Activated T-cell treated with anti-CD3 and anti-CD28 coated beads, Interleukin-2, amount 50 U/mL, for 72 hours (primary cell): ENCODE results near the gene CHM. TPM values are rescaled to one million over a fixed set of nuclear protein-coding genes. Genes with fewer than 3 reads are reported as not detected.
A peak's percentile ranks its signal among the peaks of the same experiment; 100 is the strongest.
"Not testable (repeated sequence)": the region's sequence is repeated elsewhere in the genome, so short reads cannot be mapped to it uniquely, and the experiment has no call there.

ENCODE experiments used
- ATAC-seq, 2 donors: fragments of 150-1000 bp; cut with Tn5 transposase; replicated peaks in 1 of 2; 2 replicates each; pipeline ENCODE4 v1.10.0; 2021; ENCODE audit warnings: moderate library complexity in 2 of 2, mild to moderate bottlenecking in 1 of 2
- DNase-seq, 2 donors: peaks; one replicate each; pipeline ENCODE4 v3.0.0; 2021 to 2022; ENCODE audit warnings: mixed read lengths in 1 of 2
- H3K27ac Mint-ChIP-seq: one replicate; pipeline ENCODE4 v1.8.0; 2022; ENCODE audit warnings: mild to moderate bottlenecking, moderate library complexity, mixed read lengths
- H3K27me3 Mint-ChIP-seq: one replicate; pipeline ENCODE4 v1.8.0; 2022; ENCODE audit warnings: low read depth, mixed read lengths
- H3K36me3 Mint-ChIP-seq, 2 donors: one replicate each; pipeline ENCODE4 v1.8.0; 2022; ENCODE audit warnings: mixed read lengths in 2 of 2, mild to moderate bottlenecking in 1 of 2; ENCODE audit not compliant: insufficient read depth in 2 of 2
- H3K4me1 Mint-ChIP-seq: one replicate; pipeline ENCODE4 v1.8.0; 2022; ENCODE audit warnings: low read depth, mixed read lengths
- H3K4me3 Mint-ChIP-seq, 2 donors: one replicate each; pipeline ENCODE4 v1.8.0; 2022; ENCODE audit warnings: mild to moderate bottlenecking in 2 of 2, mixed read lengths in 2 of 2, moderate library complexity in 2 of 2
- H3K9me3 Mint-ChIP-seq, 2 donors: one replicate each; pipeline ENCODE4 v1.8.0; 2022; ENCODE audit warnings: mixed read lengths in 2 of 2
- total RNA-seq, 2 donors: library from RNA; stranded (reverse); gene quantifications; one replicate each; pipeline ENCODE4 v1.2.3, GENCODE V29; 2022

Gene CHM
- total RNA-seq, 2 donors from 2014 or later: 17.5 to 20.9 TPM

- H3K4me1 Mint-ChIP-seq: peaks cover 7% of the 10 kb centered on the region
- peaks cover 10 to 17% of the 10 kb centered on the region in 2 donors for H3K36me3 Mint-ChIP-seq
- H3K9me3 Mint-ChIP-seq: peaks cover 3 to 4% of the 10 kb centered on the region in 2 donors
- H3K27ac Mint-ChIP-seq: no peak overlapping the region
- DNase-seq (no peak), ATAC-seq (no peak)
- no peaks in the 10 kb centered on the region for H3K27me3 Mint-ChIP-seq
- no peak overlapping the region for H3K4me3 Mint-ChIP-seq
Measured at GRCh38 chrX:86016139-86016538, 31.2 kb downstream of the CHM start.

GRCh38 chrX:86014959-86015358, 32.4 kb downstream of the CHM start:
- not testable (repeated sequence) for H3K27me3 Mint-ChIP-seq, H3K9me3 Mint-ChIP-seq, DNase-seq, H3K4me1 Mint-ChIP-seq, H3K4me3 Mint-ChIP-seq, ATAC-seq
- Mint-ChIP-seq H3K36me3 (peaks cover 10 to 17% of the 10 kb centered on the region in 2 donors), H3K27ac (peak overlapping the region; percentile 75)

GRCh38 chrX:86014421-86014820, 32.9 kb downstream of the CHM start:
- H3K27me3 Mint-ChIP-seq: no peaks in the 10 kb centered on the region
- peak overlapping the region in 1 of 2 donors; percentile 14 for H3K4me3 Mint-ChIP-seq
- H3K27ac Mint-ChIP-seq: peak overlapping the region; percentile 75
- peaks cover 7% of the 10 kb centered on the region for H3K4me1 Mint-ChIP-seq
- DNase-seq: no peak
- H3K36me3 Mint-ChIP-seq: peaks cover 10 to 17% of the 10 kb centered on the region in 2 donors
- peaks cover 3 to 4% of the 10 kb centered on the region in 2 donors for H3K9me3 Mint-ChIP-seq
- no peak for ATAC-seq

- H3K27ac Mint-ChIP-seq: peak overlapping the region; percentile 75
- no peak for ATAC-seq
- no peak for DNase-seq
- no peak overlapping the region for H3K4me3 Mint-ChIP-seq
- H3K36me3 Mint-ChIP-seq: peaks cover 10 to 17% of the 10 kb centered on the region in 2 donors
- H3K27me3 Mint-ChIP-seq: no peaks in the 10 kb centered on the region
- H3K4me1 Mint-ChIP-seq: peaks cover 7% of the 10 kb centered on the region
- peaks cover 3 to 4% of the 10 kb centered on the region in 2 donors for H3K9me3 Mint-ChIP-seq
Measured at GRCh38 chrX:86013792-86014191, 33.6 kb downstream of the CHM start.

- no peak for DNase-seq
- Mint-ChIP-seq H3K36me3 (peaks cover 10 to 17% of the 10 kb centered on the region in 2 donors), H3K4me3 (no peak overlapping the region), H3K27me3 (no peaks in the 10 kb centered on the region), H3K27ac (no peak overlapping the region), H3K4me1 (peaks cover 7% of the 10 kb centered on the region), H3K9me3 (peaks cover 3 to 4% of the 10 kb centered on the region in 2 donors)
- ATAC-seq: no peak
Measured at GRCh38 chrX:86012188-86012587, 35.2 kb downstream of the CHM start.

- peaks cover 14% of the 10 kb centered on the region for H3K4me1 Mint-ChIP-seq
- ATAC-seq, H3K9me3 Mint-ChIP-seq, H3K27me3 Mint-ChIP-seq, H3K4me3 Mint-ChIP-seq, H3K27ac Mint-ChIP-seq, DNase-seq: not testable (repeated sequence)
- peaks cover 5 to 13% of the 10 kb centered on the region in 2 donors for H3K36me3 Mint-ChIP-seq
Measured at GRCh38 chrX:86009803-86010202, 37.6 kb downstream of the CHM start.

GRCh38 chrX:86007891-86008290, 39.5 kb downstream of the CHM start:
- ATAC-seq: not testable (repeated sequence)
- peaks cover 13% of the 10 kb centered on the region for H3K4me1 Mint-ChIP-seq

GRCh38 chrX:86002076-86002896, 45.1 kb downstream of the CHM start:
- DNase-seq (no peak), ATAC-seq (no peak)
- no peaks in the 10 kb centered on the region for H3K9me3 Mint-ChIP-seq
- H3K27me3 Mint-ChIP-seq: no peaks in the 10 kb centered on the region
- no peak overlapping the region for H3K4me3 Mint-ChIP-seq
- no peak overlapping the region for H3K27ac Mint-ChIP-seq
- peaks cover 0 to 8% of the 10 kb centered on the region in 2 donors for H3K36me3 Mint-ChIP-seq
- H3K4me1 Mint-ChIP-seq: peaks cover 13% of the 10 kb centered on the region

More at GRCh38 chrX:86007891-86008290, 39.5 kb downstream of the CHM start:
- H3K27ac Mint-ChIP-seq, H3K27me3 Mint-ChIP-seq, H3K9me3 Mint-ChIP-seq, DNase-seq, H3K4me3 Mint-ChIP-seq: not testable (repeated sequence)
- H3K36me3 Mint-ChIP-seq: peaks cover 2 to 10% of the 10 kb centered on the region in 2 donors

- Mint-ChIP-seq H3K36me3 (no peaks in the 10 kb centered on the region), H3K27me3 (no peaks in the 10 kb centered on the region), H3K27ac (no peak overlapping the region), H3K4me3 (no peak overlapping the region), H3K9me3 (no peaks in the 10 kb centered on the region), H3K4me1 (peaks cover 4% of the 10 kb centered on the region)
- no peak for ATAC-seq
- DNase-seq: no peak
Measured at GRCh38 chrX:85998954-85999353, 48.4 kb downstream of the CHM start.

- ATAC-seq: no peak
- peaks cover 16% of the 10 kb centered on the region for H3K4me1 Mint-ChIP-seq
- no peaks in the 10 kb centered on the region for H3K9me3 Mint-ChIP-seq
- H3K27me3 Mint-ChIP-seq: no peaks in the 10 kb centered on the region
- no peak overlapping the region for H3K27ac Mint-ChIP-seq
- no peak for DNase-seq
- no peak overlapping the region for H3K4me3 Mint-ChIP-seq
- no peaks in the 10 kb centered on the region for H3K36me3 Mint-ChIP-seq
Measured at GRCh38 chrX:85996555-85996954, 50.8 kb downstream of the CHM start.

GRCh38 chrX:85995641-85996040, 51.7 kb downstream of the CHM start:
- DNase-seq: no peak
- ATAC-seq: no peak
- Mint-ChIP-seq H3K27me3 (no peaks in the 10 kb centered on the region), H3K27ac (no peak overlapping the region), H3K9me3 (no peaks in the 10 kb centered on the region), H3K36me3 (no peaks in the 10 kb centered on the region), H3K4me1 (peaks cover 16% of the 10 kb centered on the region), H3K4me3 (no peak overlapping the region)

- DNase-seq (no peak), ATAC-seq (no peak)
- Mint-ChIP-seq H3K4me1 (peaks cover 16% of the 10 kb centered on the region), H3K27ac (no peak overlapping the region), H3K4me3 (no peak overlapping the region), H3K27me3 (no peaks in the 10 kb centered on the region), H3K9me3 (no peaks in the 10 kb centered on the region), H3K36me3 (peaks cover 0 to 3% of the 10 kb centered on the region in 2 donors)
Measured at GRCh38 chrX:85994797-85995196, 52.6 kb downstream of the CHM start.

GRCh38 chrX:85994228-85994627, 53.1 kb downstream of the CHM start:
- Mint-ChIP-seq H3K27me3 (no peaks in the 10 kb centered on the region), H3K4me1 (peaks cover 16% of the 10 kb centered on the region), H3K36me3 (peaks cover 1 to 3% of the 10 kb centered on the region in 2 donors), H3K9me3 (no peaks in the 10 kb centered on the region), H3K27ac (no peak overlapping the region), H3K4me3 (no peak overlapping the region)
- no peak for ATAC-seq
- no peak for DNase-seq
